Measurements from ENCODE around the gene WWP2. TPM values are rescaled to one million over a fixed set of nuclear protein-coding genes. Genes with fewer than 3 reads are reported as not detected.
A peak's percentile ranks its signal among the peaks of the same experiment; 100 is the strongest.

Gene WWP2
- total RNA-seq, 2 experiments from 2014 or later, result 30.3 to 43.4 TPM

DNA sequence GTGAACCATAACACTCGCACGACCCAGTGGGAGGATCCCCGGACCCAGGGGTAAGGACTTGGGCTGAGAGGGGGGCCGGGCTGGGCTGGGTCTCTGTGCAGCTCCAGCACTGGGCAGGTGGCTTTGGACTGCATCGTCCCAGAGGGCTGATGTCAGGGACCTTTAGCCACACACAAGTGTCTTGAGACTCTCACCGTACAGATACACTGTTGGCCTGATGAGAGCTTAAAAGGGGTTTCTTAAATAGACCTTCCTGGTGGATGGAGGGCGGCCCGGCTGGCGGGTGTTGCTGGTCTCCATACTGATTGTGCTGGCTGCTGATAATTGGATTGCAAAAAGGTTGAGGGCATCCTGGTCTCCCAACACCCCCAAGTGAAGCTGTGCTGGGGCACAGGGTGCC is 167.3 kb downstream of the WWP2 start:
- intact Hi-C loops (cut with micrococcal nuclease; ENCODE audit: unreplicated experiment), result no loop called here
- Histone ChIP-seq H3K79me2 (ENCODE audit: insufficient read depth, low read depth, low read length) (no peaks in the 10 kb centered on the region), H3K4me1 (ENCODE audit: insufficient read depth, low read length, poor library complexity, severe bottlenecking) (no peaks in the 10 kb centered on the region), H3K4me2 (ENCODE audit: low read length) (no peak overlapping the region), H2AFZ (ENCODE audit: low read length) (no peak overlapping the region), H3K9me2 (ENCODE audit: insufficient read depth, low read length) (no peaks in the 10 kb centered on the region), H3K36me3 (ENCODE audit: insufficient read depth, low read length) (peaks cover 4% of the 10 kb centered on the region; the same call in 1 of the 2 replicates), H3K9me3 (ENCODE audit: low read length) (no peaks in the 10 kb centered on the region), H3K4me3 (ENCODE audit: low read depth, low read length, poor library complexity, severe bottlenecking) (no peak overlapping the region), H4K20me1 (ENCODE audit: insufficient read depth, low read length) (no peaks in the 10 kb centered on the region), H3K27ac (ENCODE audit: low read depth, low read length, poor library complexity, severe bottlenecking) (no peak overlapping the region)
- ChIA-PET CTCF (ENCODE audit: unreplicated experiment) (interaction anchor here (0.6 kb wide), 1 partner anchor 155 kb away, joined by 8 read pairs; no protein-coding TSS in a partner anchor), POLR2A (no interaction called here)
- BruUV-seq (replicated peaks), result no TSS peak
- TF ChIP-seq EZH2phosphoT487 (IDR thresholded peaks at IDR 0.05; ENCODE audit: borderline replicate concordance, low read depth, low read length), result no peak
- TF ChIP-seq, protein P1, sequence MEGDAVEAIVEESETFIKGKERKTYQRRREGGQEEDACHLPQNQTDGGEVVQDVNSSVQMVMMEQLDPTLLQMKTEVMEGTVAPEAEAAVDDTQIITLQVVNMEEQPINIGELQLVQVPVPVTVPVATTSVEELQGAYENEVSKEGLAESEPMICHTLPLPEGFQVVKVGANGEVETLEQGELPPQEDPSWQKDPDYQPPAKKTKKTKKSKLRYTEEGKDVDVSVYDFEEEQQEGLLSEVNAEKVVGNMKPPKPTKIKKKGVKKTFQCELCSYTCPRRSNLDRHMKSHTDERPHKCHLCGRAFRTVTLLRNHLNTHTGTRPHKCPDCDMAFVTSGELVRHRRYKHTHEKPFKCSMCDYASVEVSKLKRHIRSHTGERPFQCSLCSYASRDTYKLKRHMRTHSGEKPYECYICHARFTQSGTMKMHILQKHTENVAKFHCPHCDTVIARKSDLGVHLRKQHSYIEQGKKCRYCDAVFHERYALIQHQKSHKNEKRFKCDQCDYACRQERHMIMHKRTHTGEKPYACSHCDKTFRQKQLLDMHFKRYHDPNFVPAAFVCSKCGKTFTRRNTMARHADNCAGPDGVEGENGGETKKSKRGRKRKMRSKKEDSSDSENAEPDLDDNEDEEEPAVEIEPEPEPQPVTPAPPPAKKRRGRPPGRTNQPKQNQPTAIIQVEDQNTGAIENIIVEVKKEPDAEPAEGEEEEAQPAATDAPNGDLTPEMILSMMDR (conservative IDR thresholded peaks at IDR 0.05; ENCODE audit: low read length), result no peak
- DNase-seq (ENCODE audit: low spot score), result no peak

DNA sequence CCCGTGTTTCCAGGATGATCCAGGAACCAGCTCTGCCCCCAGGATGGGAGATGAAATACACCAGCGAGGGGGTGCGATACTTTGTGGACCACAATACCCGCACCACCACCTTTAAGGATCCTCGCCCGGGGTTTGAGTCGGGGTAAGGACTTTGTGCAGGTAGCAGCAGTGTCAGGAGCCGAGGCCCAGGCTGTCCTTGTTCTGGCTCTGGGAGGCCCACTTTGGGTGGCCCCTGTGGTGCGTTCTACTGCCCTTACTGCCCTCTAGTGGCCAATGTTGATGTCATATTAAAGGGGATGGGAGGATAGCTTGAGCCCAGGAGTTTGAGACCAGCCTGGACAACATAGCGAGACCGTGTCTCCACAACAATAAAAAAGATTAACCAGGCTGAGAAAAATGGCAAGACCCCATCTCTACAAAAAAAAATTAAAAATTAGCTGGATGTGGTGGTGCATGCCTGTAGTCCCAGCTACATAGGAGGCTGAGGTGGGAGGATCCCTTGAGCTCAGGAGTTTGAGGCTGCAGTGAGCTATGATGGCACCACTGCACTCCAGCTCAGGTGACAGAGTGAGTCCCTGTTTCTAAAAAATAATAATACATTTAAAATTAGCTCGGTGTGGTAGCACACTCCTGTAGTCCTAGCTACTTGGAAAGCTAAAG is 168.1 kb downstream of the WWP2 start:
- CTCF ChIA-PET (ENCODE audit: unreplicated experiment), result interaction anchor here (0.6 kb wide), 2 partner anchors 18 to 223 kb away, joined by 3 to 4 read pairs; no protein-coding TSS in a partner anchor

More for the DNA sequence above, 168.1 kb downstream of the WWP2 start:
- Histone ChIP-seq H2AFZ (ENCODE audit: low read length) (no peak overlapping the region), H3K36me3 (ENCODE audit: insufficient read depth, low read length) (peaks cover 4% of the 10 kb centered on the region), H3K79me2 (ENCODE audit: insufficient read depth, low read depth, low read length) (no peaks in the 10 kb centered on the region), H3K4me2 (ENCODE audit: low read length) (no peak overlapping the region), H4K20me1 (ENCODE audit: insufficient read depth, low read length) (no peaks in the 10 kb centered on the region), H3K4me3 (ENCODE audit: low read depth, low read length, poor library complexity, severe bottlenecking) (no peak overlapping the region), H3K4me1 (ENCODE audit: insufficient read depth, low read length, poor library complexity, severe bottlenecking) (no peaks in the 10 kb centered on the region), H3K9me3 (ENCODE audit: low read length) (no peaks in the 10 kb centered on the region), H3K27ac (ENCODE audit: low read depth, low read length, poor library complexity, severe bottlenecking) (no peak overlapping the region), H3K9me2 (ENCODE audit: insufficient read depth, low read length) (no peaks in the 10 kb centered on the region)
- POLR2A ChIA-PET, result interaction anchor here (0.6 kb wide), 1 partner anchor 223 kb away, joined by 3 read pairs; no protein-coding TSS in a partner anchor
- peak; percentile 68 for DNase-seq (ENCODE audit: low spot score)
- TF ChIP-seq EZH2phosphoT487 (IDR thresholded peaks at IDR 0.05; ENCODE audit: borderline replicate concordance, low read depth, low read length), result no peak
- TF ChIP-seq, protein P1 (conservative IDR thresholded peaks at IDR 0.05; ENCODE audit: low read length), result peak; percentile 88
- no TSS peak for BruUV-seq (replicated peaks)
- intact Hi-C loops (cut with micrococcal nuclease; ENCODE audit: unreplicated experiment), result loop anchor here (1.0 to 5.0 kb wide), 2 partner anchors 134 to 533 kb away; no protein-coding TSS in a partner anchor

Data from OCI-LY7 (cell line).